Activated T-helper 1 cell treated with anti-CD3 and anti-CD28 coated beads, Interleukin-2, amount 50 U/mL, for 16 hours (primary cell): Measurements from ENCODE around the gene TUBGCP4.
"Not testable (repeated sequence)": the region's sequence is repeated elsewhere in the genome, so short reads cannot be mapped to it uniquely, and the experiment has no call there.

ENCODE experiments used
- DNase-seq, 2 donors: peaks; one replicate each; pipeline ENCODE4 v3.0.0-alpha.2; 2020; ENCODE audit warnings: low read depth in 1 of 2, low spot score in 1 of 2

The TUBGCP4 gene

GRCh38 chr15:43370975-43371974 is at the start of gene TUBGCP4, which contains the start of gene ZSCAN29:
TSS of gene TUBGCP4 (plus strand) at chr15:43371101. CDS start at chr15:43371355, 254 bp downstream.
TSS of gene ZSCAN29 (minus strand) at chr15:43371043. CDS start at chr15:43369913, 1,130 bp downstream.
- DNase-seq, result peak; percentile 41 to 64

DNA sequence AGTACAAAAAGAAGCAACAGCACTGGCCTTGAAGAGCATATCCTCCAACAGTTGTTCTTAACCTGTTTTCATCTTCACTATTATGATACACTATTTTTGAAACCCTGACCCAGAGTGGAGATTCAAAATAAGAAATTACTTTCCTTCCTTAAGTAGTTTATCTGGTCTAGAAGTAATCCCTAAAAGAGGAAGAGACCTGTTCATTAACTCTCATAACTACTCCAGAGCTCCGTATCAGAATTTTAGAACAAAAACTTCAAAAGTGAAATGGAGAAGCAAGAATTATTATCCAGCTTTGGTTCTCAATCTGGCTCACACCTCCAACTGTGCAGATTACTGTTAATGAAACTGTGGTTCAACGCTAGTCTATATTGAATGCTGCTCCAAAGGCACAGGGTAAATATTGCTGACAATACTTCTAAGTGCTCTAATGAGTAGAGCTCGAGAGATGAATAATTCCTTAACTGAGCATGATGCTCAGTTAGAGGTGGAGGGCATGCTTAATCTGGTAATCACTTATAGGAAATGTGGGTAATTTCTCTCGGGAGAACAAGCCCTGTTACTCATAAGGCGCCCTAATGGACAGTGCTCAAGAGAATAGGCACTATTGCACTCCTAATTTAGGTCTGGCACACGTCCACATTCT is 45.7 kb upstream of the TUBGCP4 start:
- no peak for DNase-seq

DNA sequence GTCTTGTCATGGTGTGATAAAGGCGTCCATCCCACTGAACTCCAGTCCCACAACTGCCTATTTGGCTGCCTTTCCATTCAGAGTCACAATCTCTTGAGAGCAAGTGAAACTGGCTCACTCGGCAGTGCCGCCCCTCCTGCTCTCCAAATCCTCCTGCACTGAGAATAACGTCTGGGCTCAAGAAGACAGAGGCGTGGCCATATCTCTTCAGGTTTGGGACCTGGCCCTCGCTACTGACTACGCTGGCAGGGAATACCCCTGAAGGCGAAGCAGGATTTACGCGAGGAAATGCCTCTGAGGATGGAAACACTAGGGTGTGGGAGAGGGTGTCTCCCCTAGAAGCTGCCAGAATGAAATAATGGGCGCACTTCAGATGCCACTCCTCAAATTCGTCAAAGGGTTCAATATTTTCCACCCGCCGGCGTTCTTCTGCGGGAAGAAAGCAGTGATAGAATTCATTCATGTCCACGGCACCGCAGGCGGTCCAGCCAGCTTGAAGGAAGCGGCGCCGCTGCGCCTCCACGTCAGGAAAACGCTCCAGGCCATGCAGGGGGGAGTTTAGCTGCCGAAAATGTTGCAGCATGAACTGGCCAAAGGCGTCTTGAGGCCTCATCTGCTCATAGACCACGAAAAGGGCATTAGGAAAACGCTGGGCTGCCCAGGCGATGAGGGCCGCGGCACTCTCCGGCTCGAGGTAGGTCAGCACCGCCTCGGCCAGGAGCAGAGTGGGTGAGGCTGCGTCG is 41.5 kb upstream of the TUBGCP4 start:
- no peak for DNase-seq

- DNase-seq, result peak; percentile 80 to 83
Observed at GRCh38 chr15:43329960-43330779, 40.7 kb upstream of the TUBGCP4 start, which contains the start of gene LCMT2. TSS of gene LCMT2 (minus strand) at chr15:43330573. CDS start at chr15:43330489, 84 bp downstream.

GRCh38 chr15:43330780-43331087 is 40.2 kb upstream of the TUBGCP4 start:
- DNase-seq, result no peak

- DNase-seq, result no peak
Observed at GRCh38 chr15:43346305-43346704, 24.6 kb upstream of the TUBGCP4 start.

GRCh38 chr15:43347114-43347513 is 23.8 kb upstream of the TUBGCP4 start:
- no peak for DNase-seq

DNA sequence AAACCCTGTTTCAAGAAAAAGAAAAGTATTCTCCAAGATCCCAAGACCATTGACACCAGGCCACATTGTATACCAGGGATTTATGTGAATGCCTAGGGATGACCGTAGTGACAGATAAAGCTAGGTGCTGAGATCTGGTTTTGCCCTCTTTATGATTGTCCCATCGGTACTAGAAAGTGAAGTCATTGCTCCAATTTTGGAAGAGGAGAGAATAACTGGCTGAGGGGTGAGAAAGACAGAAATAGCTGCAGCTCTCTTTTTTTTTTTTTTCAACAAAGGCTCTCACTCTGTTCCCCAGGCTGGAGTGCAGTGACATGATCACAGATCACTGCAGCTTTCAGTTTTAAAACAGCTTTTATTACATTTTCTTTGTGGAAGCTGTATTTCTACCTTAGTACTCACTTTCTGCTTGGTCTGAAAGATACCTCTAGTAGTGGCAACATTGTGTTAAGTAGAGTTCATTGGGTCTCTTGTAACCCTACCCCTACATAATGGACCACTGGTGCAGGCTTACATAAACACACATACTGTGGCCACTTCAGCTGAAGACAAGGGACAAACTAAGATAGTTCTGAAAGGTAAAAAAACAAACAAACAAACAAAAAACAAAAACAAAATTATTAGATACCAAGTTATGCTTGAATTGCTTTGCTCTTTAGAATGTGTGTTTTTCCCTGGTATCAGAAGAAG is 18.1 kb upstream of the TUBGCP4 start:
- no peak for DNase-seq

DNA sequence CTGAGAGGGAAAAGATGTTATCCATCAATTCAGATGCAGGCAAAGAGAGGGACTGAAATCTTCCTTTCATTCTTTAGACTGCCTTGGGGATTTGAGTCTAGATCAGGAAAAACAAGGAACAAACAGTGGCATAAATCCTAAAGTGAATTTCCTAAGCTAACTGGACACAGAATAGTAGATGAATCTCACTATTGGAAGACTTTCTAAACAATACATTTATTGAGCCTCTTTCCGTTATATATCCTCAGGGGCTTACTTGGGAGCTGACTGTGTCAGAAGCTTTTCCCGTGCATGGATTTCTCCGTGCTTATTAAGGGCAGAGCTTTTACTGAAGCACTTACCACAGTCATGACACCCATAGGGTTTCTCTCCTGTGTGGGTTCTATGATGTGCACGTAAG is 10.1 kb upstream of the TUBGCP4 start:
- DNase-seq, result no peak

DNA sequence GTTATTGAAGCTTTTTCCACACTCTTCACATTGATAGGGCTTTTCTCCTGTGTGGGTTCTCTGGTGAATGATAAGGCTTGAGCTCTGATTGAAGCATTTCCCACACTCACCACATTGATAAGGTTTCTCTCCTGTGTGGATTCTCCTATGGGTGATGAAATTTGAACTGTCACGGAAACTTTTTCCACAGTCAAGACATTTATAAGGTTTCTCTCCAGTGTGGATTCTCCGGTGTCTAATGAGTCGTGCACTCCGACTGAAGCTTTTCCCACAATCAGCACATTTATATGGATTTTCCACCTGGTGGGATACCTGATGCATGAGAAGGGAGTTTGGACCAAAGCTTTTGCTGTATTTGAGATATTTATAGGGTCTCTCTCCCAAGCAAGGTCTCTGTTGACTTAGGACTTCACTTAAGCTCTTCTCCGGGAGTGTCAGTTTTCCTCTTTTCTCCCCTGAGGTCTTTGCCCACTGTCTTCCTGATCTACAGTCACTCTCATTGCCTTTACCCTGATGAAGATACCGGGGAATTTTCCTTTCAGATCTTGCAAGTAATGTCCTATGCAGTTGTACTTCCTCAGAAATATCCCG is 9.5 kb upstream of the TUBGCP4 start:
- no peak for DNase-seq

GRCh38 chr15:43370310-43370974 is 459 bp upstream of the TUBGCP4 start:
- DNase-seq, result no peak

GRCh38 chr15:43376017-43376705 is 5.3 kb downstream of the TUBGCP4 start:
- DNase-seq, result no peak

DNA sequence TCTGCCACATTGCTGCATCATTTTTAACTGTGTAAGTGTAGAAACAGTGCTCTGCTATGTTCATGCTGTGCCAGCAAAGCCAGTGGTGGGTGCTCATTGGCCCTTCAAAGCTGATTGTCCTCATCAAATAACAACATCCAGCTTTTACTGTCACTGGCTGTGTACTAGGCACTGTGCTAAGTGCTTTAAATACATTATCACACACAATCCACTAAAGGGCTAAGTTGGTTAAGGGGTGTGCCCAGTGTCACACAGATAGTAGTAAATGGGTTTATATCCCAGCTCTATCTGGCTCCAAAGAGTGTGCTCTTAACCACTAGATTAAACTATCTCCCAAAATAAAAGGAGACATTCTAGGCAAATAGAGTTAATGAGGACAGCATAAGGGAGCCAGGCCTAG is 7.7 kb downstream of the TUBGCP4 start:
- DNase-seq, result no peak

DNA sequence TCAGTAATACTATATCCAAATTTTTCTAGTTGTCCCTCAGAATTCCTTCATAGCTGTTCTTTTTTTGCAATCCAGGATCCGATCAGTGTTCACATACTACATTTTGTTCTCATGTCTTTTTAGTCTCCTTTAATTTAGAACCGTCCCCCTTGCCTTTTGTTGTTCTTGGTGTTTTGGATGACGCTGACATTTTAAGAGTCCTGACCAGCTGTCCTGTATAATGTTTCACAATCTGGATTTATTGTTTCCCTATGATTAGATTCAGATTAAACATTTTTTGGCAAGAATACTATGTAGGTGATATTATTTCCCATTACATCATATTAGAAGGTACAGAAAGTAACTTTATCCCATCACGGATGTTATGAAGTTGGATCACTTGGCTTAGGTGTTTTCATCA is 11.4 kb downstream of the TUBGCP4 start:
- DNase-seq, result no peak

GRCh38 chr15:43383070-43383469 is 12.2 kb downstream of the TUBGCP4 start:
- DNase-seq, result no peak

DNA sequence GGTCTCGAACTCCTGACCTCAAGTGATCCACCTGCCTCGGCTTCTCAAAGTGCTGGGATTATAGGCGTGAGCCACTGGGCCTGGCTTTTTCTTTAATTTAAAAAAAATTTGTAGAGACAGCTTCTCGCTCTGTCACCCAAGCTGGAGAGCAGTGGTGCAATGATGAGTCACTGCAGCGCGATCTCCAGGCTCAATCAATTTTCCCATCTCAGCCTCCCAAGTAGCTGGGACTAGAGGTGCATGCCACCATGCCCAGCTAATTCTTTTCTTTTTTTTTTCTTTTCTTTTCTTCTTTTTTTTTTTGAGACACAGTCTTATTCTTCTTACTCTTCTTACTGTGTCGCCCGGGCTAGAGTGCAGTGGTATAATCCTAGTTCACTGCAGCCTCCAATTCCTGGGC is 19.8 kb downstream of the TUBGCP4 start:
- DNase-seq, result no peak

DNA sequence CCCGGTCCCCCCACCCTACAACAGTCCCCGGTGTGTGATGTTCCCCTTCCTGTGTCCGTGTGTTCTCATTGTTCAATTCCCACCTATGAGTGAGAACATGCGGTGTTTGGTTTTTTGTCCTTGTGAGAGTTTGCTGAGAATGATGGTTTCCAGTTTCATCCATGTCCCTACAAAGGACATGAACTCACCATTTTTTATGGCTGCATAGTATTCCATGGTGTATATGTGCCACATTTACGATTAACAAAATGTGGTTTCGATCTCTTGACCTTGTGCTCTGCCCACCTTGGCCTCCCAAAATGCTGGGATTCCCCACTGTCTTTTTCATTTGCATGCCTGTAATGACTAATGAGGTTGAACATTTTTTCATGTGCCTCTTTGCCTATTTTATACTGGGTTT is 22.7 kb downstream of the TUBGCP4 start:
- not testable (repeated sequence) for DNase-seq

DNA sequence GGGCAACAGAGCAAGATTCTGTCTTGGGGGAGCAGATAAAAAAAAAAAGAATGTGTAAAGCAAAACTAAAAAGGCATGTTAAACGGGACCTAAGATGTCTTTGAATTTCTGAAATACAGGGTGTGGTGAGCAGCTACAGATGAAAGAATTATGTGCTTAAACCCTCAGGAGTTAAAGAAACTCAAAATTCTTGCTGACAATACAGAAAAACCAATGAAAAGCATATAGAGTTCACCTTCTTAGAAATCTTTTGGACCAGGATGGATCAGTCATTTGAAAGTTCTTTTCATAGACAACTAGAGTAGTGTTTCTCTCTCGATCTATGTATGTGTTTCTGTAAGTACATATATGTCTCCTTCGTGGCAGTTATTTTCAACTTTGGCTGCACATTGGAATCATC is 31.4 kb downstream of the TUBGCP4 start:
- no peak for DNase-seq

DNA sequence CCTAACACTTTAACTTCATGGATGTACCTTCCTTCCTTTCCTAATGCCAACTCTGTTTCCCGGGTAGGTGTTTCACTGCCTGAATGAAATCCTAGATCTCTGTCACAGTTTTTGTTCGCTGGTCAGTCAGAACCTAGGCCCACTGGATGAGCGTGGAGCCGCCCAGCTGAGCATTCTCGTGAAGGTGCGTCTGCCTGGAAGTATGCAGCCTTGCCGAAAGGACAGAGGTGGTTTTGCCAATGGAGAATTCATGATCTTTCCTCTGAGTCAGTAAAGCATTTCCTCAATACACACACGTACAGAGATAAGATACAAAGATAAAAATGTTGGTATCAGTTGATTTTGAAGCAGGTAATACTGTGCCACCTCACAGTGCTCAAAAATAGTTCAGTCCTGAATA is 32.7 kb downstream of the TUBGCP4 start:
- no peak for DNase-seq
